Endothelial cell of umbilical vein (primary cell): ENCODE results near the gene PIK3R4. TPM values are rescaled to one million over a fixed set of nuclear protein-coding genes. Genes with fewer than 3 reads are reported as not detected.

ENCODE experiments used
- BruUV-seq: library from RNA; stranded (reverse); fragments of 400-500 nt; replicated peaks from 2 replicates; lab custom pipeline; 2021; lab: Mats Ljungman, UMichigan
- CTCF ChIA-PET: fragments of 300-600, 350-600 bp; sonication (Branson Sonifier 250); formaldehyde crosslinking; loops from one replicate; lab custom pipeline; 2021; ENCODE audit warnings: antibody characterized with exemption, inconsistent platforms; lab: Charles Lee
- POLR2A ChIA-PET: fragments of 300-600, 350-600 bp; sonication (Branson Sonifier 250); formaldehyde crosslinking; loops from one replicate; lab custom pipeline; 2021; ENCODE audit warnings: antibody characterized with exemption, inconsistent platforms; lab: Charles Lee
- DNase-seq: peaks from one replicate; pipeline ENCODE4 v3.0.0-alpha.2; 2011; ENCODE audit warnings: low read depth, low spot score
- FAIRE-seq: peaks from 2 replicates; lab custom pipeline; 2011; peaks lifted over from hg19 to GRCh38; lab: Jason Lieb, UNC
- H2AFZ ChIP-seq: 2 replicates; pipeline ENCODE4 v1.6.0; 2012; ENCODE audit warnings: low read depth, low read length, control low read depth, inconsistent platforms
- H3K27ac ChIP-seq: 2 replicates; pipeline ENCODE4 v1.5.1; 2011; ENCODE audit warnings: low read depth, mild to moderate bottlenecking, control low read depth, low read length, moderate library complexity; ENCODE audit not compliant: insufficient read depth
- H3K27me3 ChIP-seq, 2 experiments: 2 replicates each; pipeline versions ENCODE4 v1.6.0 to v1.6.1; 2011; ENCODE audit warnings: low read length in 2 of 2, mixed read lengths in 1 of 2; ENCODE audit not compliant: control insufficient read depth in 2 of 2, insufficient read depth in 2 of 2
- H3K36me3 ChIP-seq, 2 experiments: 2 replicates in 1 of 2; 3 replicates in 1 of 2; pipeline ENCODE4 v1.5.1; 2011; ENCODE audit warnings: low read length in 2 of 2, mild to moderate bottlenecking in 1 of 2, moderate library complexity in 1 of 2; ENCODE audit not compliant: control insufficient read depth in 2 of 2, insufficient read depth in 2 of 2; ENCODE audit errors: extremely low read depth in 1 of 2
- H3K4me1 ChIP-seq: 3 replicates; pipeline ENCODE4 v1.5.1; 2011; ENCODE audit warnings: mild to moderate bottlenecking, low read length; ENCODE audit not compliant: control insufficient read depth, insufficient read depth; ENCODE audit errors: extremely low read depth
- H3K4me2 ChIP-seq: 2 replicates; pipeline ENCODE4 v1.6.1; 2011; ENCODE audit warnings: low read length, control low read depth, mixed read lengths; ENCODE audit not compliant: insufficient read depth
- H3K4me3 ChIP-seq, 3 experiments: fragments of 200-600 bp in 1 of 3; sonication (generic), shearing (Covaris generic) in 1 of 3; replicated peaks in 1 of 3; 2 replicates each; pipeline ENCODE4 v1.5.1; 2011 to 2016; ENCODE audit warnings: control low read depth in 3 of 3, low read length in 3 of 3, mild to moderate bottlenecking in 2 of 3, inconsistent platforms in 1 of 3, low read depth in 1 of 3, moderate library complexity in 1 of 3; ENCODE audit not compliant: insufficient read depth in 1 of 3
- H3K79me2 ChIP-seq: 2 replicates; pipeline ENCODE4 v1.6.0; 2012; ENCODE audit warnings: low read length, inconsistent platforms; ENCODE audit not compliant: control insufficient read depth, insufficient read depth
- H3K9ac ChIP-seq: replicated peaks from 2 replicates; pipeline ENCODE3; 2011; ENCODE audit warnings: low read length, control low read depth; ENCODE audit not compliant: insufficient read depth; ENCODE audit errors: extremely low read depth
- H3K9me1 ChIP-seq: replicated peaks from 3 replicates; pipeline ENCODE4 v1.6.0; 2011; ENCODE audit warnings: mild to moderate bottlenecking, low read length; ENCODE audit not compliant: control insufficient read depth, insufficient read depth; ENCODE audit errors: extremely low read depth
- H3K9me3 ChIP-seq: replicated peaks from 2 replicates; pipeline ENCODE4 v1.5.1; 2012; ENCODE audit warnings: low read length, inconsistent platforms; ENCODE audit not compliant: control insufficient read depth, insufficient read depth
- H4K20me1 ChIP-seq: replicated peaks from 2 replicates; pipeline ENCODE3; 2011; ENCODE audit warnings: mild to moderate bottlenecking, low read length; ENCODE audit not compliant: control insufficient read depth, insufficient read depth; ENCODE audit errors: extremely low read depth
- CTCF ChIP-seq, 2 donors: IDR thresholded peaks; 1 replicate in 1 of 2; 2 replicates in 1 of 2; pipeline ENCODE4 v1.5.1; 2011; ENCODE audit warnings: low read length in 2 of 2, mild to moderate bottlenecking in 2 of 2, moderate library complexity in 2 of 2, control low read depth in 1 of 2, inconsistent platforms in 1 of 2, low read depth in 1 of 2; ENCODE audit not compliant: insufficient read depth in 1 of 2; ENCODE audit errors: extremely low read depth in 1 of 2
- FOS ChIP-seq: IDR thresholded peaks from 2 replicates; pipeline ENCODE4 v1.6.1; 2011; ENCODE audit warnings: mild to moderate bottlenecking, low read length, moderate library complexity, borderline replicate concordance; ENCODE audit not compliant: insufficient read depth
- MAX ChIP-seq: IDR thresholded peaks from 2 replicates; pipeline ENCODE4 v1.6.1; 2011; ENCODE audit not compliant: insufficient read depth, insufficient read length
- POLR2A ChIP-seq: IDR thresholded peaks from 2 replicates; pipeline ENCODE4 v1.6.1; 2012; ENCODE audit warnings: low read depth, mild to moderate bottlenecking, control low read depth, low read length
- dilution Hi-C: fragments of 300-500 bp; cut with MboI; formaldehyde crosslinking; loops from one replicate; pipeline ENCODE4 v1.15.0; 2019; ENCODE audit warnings: low sequenced_read_pairs; ENCODE audit not compliant: extremely low pct_ligation_motif_present
- intact Hi-C: fragments of 100-400 bp; cut with micrococcal nuclease; formaldehyde crosslinking; loops from one replicate; pipeline ENCODE4 v1.10.0; 2022
- polyA plus RNA-seq, 4 experiments: library from polyadenylated mRNA; depleted of rRNA in 3 of 4; stranded (reverse) in 3 of 4; unstranded in 1 of 4; fragments of >200 nt; gene quantifications; 2 replicates each; pipeline versions ENCODE4 v1.2.1 to v1.2.3, GENCODE V29; 2011 to 2012; ENCODE audit warnings: missing spikeins in 1 of 4
- total RNA-seq: library from RNA; stranded (reverse); gene quantifications from 2 replicates; pipeline ENCODE4 v1.2.3, GENCODE V29; 2021

The PIK3R4 gene
- total and polyA plus RNA-seq, 2 donors (not counting 3 experiments of a cell fraction or from before 2014, with no cell fraction given), result 23.0 to 43.1 TPM

- CTCF ChIA-PET, result interaction anchor here (1.0 kb wide), 1 partner anchor 486 kb away, joined by 3 read pairs; no protein-coding TSS in a partner anchor
These were observed 15.2 kb upstream of the PIK3R4 start for GRCh38 chr3:130761730-130762311.

GRCh38 chr3:130760922-130761321, 14.3 kb upstream of the PIK3R4 start:
- no peaks in the 10 kb centered on the region for H3K9me3 ChIP-seq
- no peak overlapping the region for H3K9ac ChIP-seq
- no peaks in the 10 kb centered on the region for H3K9me1 ChIP-seq
- no peaks in the 10 kb centered on the region for H3K36me3 ChIP-seq
- dilution Hi-C loops, result no loop called here
- H4K20me1 ChIP-seq, result no peaks in the 10 kb centered on the region
- DNase-seq (no peak), FAIRE-seq (no peak)
- TF ChIP-seq CTCF (IDR thresholded peaks at IDR 0.05; ENCODE audit: extremely low read depth in 1 of 2, insufficient read depth in 1 of 2, low read depth in 1 of 2, low read length in 2 of 2) (no peak), FOS (no peak)
- ChIA-PET POLR2A (no interaction called here), CTCF (interaction anchor here (1.0 to 2.3 kb wide), 3 partner anchors 87 to 485 kb away, joined by 3 to 6 read pairs (median 3); partner anchors contain the start of gene ATP2C1)
- BruUV-seq, result no TSS peak
- H3K4me2 ChIP-seq, result no peak overlapping the region
- H3K4me3 ChIP-seq, result no peak overlapping the region
- H2AFZ ChIP-seq, result no peak overlapping the region
- no peaks in the 10 kb centered on the region for H3K27me3 ChIP-seq
- no peaks in the 10 kb centered on the region for H3K79me2 ChIP-seq
- H3K27ac ChIP-seq, result no peak overlapping the region
- intact Hi-C loops, result no loop called here
- no peaks in the 10 kb centered on the region for H3K4me1 ChIP-seq

More at GRCh38 chr3:130761730-130762311, 15.2 kb upstream of the PIK3R4 start:
- Histone ChIP-seq H3K4me2 (no peak overlapping the region), H4K20me1 (no peaks in the 10 kb centered on the region), H3K79me2 (no peaks in the 10 kb centered on the region), H3K27me3 (no peaks in the 10 kb centered on the region), H2AFZ (no peak overlapping the region), H3K27ac (no peak overlapping the region), H3K9ac (no peak overlapping the region), H3K4me3 (no peak overlapping the region), H3K4me1 (no peaks in the 10 kb centered on the region), H3K9me1 (no peaks in the 10 kb centered on the region), H3K36me3 (no peaks in the 10 kb centered on the region), H3K9me3 (no peaks in the 10 kb centered on the region)
- POLR2A ChIA-PET, result no interaction called here
- DNase-seq (no peak), FAIRE-seq (no peak)
- TF ChIP-seq MAX (no peak), POLR2A (no peak)
- dilution Hi-C loops, result no loop called here
- BruUV-seq, result no TSS peak
- intact Hi-C loops, result no loop called here
